Stimulated activated naive CD4-positive, alpha-beta T cell treated with Interleukin-2 at 50 U/mL for 16 hours (primary cell): ENCODE data around the gene VCPKMT.
A peak's percentile ranks its signal among the peaks of the same experiment; 100 is the strongest.

Source experiments
- DNase-seq: peaks from one replicate; lab custom pipeline; 2025; lab: John Stamatoyannopoulos, UW

Gene VCPKMT

GRCh38 chr14:50116181-50116956 is at the start of gene VCPKMT:
Gene VCPKMT (minus strand): TSS chr14:50116572. CDS start chr14:50116552, 20 bp downstream.
- peak; percentile 95 for DNase-seq

- no peak for DNase-seq
These were observed 39.7 kb upstream of the VCPKMT start for GRCh38 chr14:50156111-50156510.

- no peak for DNase-seq
These were observed 32.4 kb upstream of the VCPKMT start for GRCh38 chr14:50148799-50149198.

GRCh38 chr14:50139192-50139591 is 22.8 kb upstream of the VCPKMT start:
- DNase-seq = no peak

- no peak for DNase-seq
These were observed 11.4 kb upstream of the VCPKMT start for GRCh38 chr14:50127802-50128201.

- DNase-seq = no peak
These were observed 6.7 kb upstream of the VCPKMT start for GRCh38 chr14:50123062-50123461.

GRCh38 chr14:50122291-50122690 is 5.9 kb upstream of the VCPKMT start:
- DNase-seq = no peak

- no peak for DNase-seq
These were observed 5.1 kb upstream of the VCPKMT start for GRCh38 chr14:50121486-50121885.

- no peak for DNase-seq
These were observed 1.1 kb upstream of the VCPKMT start for GRCh38 chr14:50117456-50117855.

- DNase-seq = no peak
These were observed 594 bp upstream of the VCPKMT start for GRCh38 chr14:50116966-50117365.

- DNase-seq = no peak
These were observed 2.9 kb downstream of the VCPKMT start for GRCh38 chr14:50113381-50114035.

- no peak for DNase-seq
These were observed 5.9 kb downstream of the VCPKMT start for GRCh38 chr14:50110323-50111037.

- DNase-seq = no peak
These were observed 7.0 kb downstream of the VCPKMT start for GRCh38 chr14:50109342-50109741.

- DNase-seq = no peak
These were observed 8.5 kb downstream of the VCPKMT start for GRCh38 chr14:50107850-50108249.

- no peak for DNase-seq
These were observed 10.2 kb downstream of the VCPKMT start for GRCh38 chr14:50106178-50106577.

- DNase-seq = no peak
These were observed 12.8 kb downstream of the VCPKMT start for GRCh38 chr14:50103558-50103957.

GRCh38 chr14:50101417-50101816 is 15.0 kb downstream of the VCPKMT start:
- no peak for DNase-seq

GRCh38 chr14:50100805-50101204 is 15.6 kb downstream of the VCPKMT start:
- no peak for DNase-seq

- DNase-seq = no peak
These were observed 17.0 kb downstream of the VCPKMT start for GRCh38 chr14:50099335-50099734.

GRCh38 chr14:50095895-50096294 is 20.5 kb downstream of the VCPKMT start:
- DNase-seq = no peak

- no peak for DNase-seq
These were observed 22.2 kb downstream of the VCPKMT start for GRCh38 chr14:50094056-50094755.

- no peak for DNase-seq
These were observed 22.9 kb downstream of the VCPKMT start for GRCh38 chr14:50093496-50093895.
